Measurements from ENCODE around the gene RGPD4. TPM values are rescaled to one million over a fixed set of nuclear protein-coding genes. Genes with fewer than 3 reads are reported as not detected.

RGPD4 gene
- total and polyA plus RNA-seq, 7 donors, result not detected

DNA sequence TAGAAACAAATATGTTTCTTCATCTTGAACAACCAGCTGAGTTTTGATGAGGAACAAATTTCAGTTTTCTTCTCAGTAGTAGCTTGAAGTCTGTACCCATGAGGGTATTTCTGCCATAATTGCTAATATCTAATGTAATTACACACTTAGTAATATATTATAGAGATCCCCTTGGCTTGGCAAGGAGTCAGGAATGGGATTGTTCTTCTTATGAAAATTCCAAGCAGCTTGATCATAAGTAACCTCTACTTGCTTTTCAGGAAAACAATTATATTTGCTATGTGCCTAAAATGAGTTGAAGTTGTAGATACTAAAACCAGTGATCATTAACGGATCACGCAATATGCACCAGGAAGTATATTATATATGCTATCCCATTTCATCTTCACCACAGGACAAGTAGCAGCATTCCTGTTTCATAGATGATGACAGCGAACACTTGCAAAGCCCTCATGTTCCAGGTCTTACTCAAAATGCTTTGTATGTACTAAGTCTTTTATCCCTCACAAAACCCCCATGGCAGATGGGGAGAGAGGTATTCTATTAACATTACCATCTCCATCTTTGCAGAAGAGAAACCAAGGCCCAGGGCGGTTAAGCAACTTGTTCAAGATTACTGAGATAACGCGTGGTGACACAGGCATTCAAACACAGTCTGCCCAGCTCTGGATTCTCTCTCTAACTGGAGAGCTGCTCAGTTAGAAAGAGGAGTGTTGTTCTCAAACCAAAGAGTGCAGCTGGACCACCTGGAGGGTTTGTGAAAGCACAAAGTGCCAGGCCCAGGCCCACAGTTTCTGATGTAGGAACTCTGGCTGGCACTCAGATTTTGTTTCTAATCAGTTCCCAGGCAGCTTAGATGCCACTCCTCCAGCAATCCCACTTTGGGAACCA lies 21.8 kb upstream of the RGPD4 start:
- intact Hi-C loops (cut with DNase I), result no loop called here
- H3K27ac ChIP-seq, result no peak overlapping the region
- WGBS, 2 donors, result 93 to 95% methylated on average over 6 of the region's 6 CpGs
- no peaks in the 10 kb centered on the region for H3K9me3 ChIP-seq
- peaks cover 0 to 17% (median 6%) of the 10 kb centered on the region in 4 donors for H3K4me1 ChIP-seq
- H3K4me3 ChIP-seq, result no peak overlapping the region
- TF ChIP-seq POLR2A (IDR thresholded peaks at IDR 0.05) (no peak), POLR2AphosphoS5 (IDR thresholded peaks at IDR 0.05) (no peak), EP300 (IDR thresholded peaks at IDR 0.05) (no peak)
- TF ChIP-seq, protein P1, sequence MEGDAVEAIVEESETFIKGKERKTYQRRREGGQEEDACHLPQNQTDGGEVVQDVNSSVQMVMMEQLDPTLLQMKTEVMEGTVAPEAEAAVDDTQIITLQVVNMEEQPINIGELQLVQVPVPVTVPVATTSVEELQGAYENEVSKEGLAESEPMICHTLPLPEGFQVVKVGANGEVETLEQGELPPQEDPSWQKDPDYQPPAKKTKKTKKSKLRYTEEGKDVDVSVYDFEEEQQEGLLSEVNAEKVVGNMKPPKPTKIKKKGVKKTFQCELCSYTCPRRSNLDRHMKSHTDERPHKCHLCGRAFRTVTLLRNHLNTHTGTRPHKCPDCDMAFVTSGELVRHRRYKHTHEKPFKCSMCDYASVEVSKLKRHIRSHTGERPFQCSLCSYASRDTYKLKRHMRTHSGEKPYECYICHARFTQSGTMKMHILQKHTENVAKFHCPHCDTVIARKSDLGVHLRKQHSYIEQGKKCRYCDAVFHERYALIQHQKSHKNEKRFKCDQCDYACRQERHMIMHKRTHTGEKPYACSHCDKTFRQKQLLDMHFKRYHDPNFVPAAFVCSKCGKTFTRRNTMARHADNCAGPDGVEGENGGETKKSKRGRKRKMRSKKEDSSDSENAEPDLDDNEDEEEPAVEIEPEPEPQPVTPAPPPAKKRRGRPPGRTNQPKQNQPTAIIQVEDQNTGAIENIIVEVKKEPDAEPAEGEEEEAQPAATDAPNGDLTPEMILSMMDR (IDR thresholded peaks at IDR 0.05), result no peak
- no peaks in the 10 kb centered on the region for H3K27me3 ChIP-seq
- no peak for DNase-seq
- H3K36me3 ChIP-seq, result no peaks in the 10 kb centered on the region

DNA sequence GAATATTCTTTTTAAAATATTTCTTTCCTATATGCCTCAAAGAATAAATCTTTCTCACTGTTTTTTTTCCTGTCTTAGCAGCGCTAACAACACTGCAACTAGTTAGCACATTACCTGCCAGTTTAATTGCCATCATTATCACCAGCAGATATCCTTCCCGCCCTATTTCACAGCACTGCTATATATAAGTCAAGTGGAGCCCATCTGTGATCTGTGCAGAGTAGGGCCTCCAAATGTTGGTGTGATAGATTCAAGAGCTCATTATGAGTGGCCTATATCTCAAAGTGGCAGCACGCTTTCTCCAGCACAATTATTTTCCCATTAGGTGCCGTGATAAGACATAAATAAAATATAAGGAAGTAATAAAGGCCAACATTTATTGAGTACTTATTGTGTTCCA lies 19.8 kb upstream of the RGPD4 start:
- peaks cover 0 to 17% (median 6%) of the 10 kb centered on the region in 4 donors for H3K4me1 ChIP-seq
- TF ChIP-seq EP300 (IDR thresholded peaks at IDR 0.05), result no peak
- TF ChIP-seq POLR2A (IDR thresholded peaks at IDR 0.05), result no peak
- H3K27ac ChIP-seq, result no peak overlapping the region
- WGBS, 2 donors, result 87 to 88% methylated on average over 4 of the region's 4 CpGs
- no peaks in the 10 kb centered on the region for H3K27me3 ChIP-seq
- H3K4me3 ChIP-seq, result no peak overlapping the region
- no peak for DNase-seq
- H3K36me3 ChIP-seq, result no peaks in the 10 kb centered on the region
- no peaks in the 10 kb centered on the region for H3K9me3 ChIP-seq
- intact Hi-C loops (cut with DNase I), result no loop called here

DNA sequence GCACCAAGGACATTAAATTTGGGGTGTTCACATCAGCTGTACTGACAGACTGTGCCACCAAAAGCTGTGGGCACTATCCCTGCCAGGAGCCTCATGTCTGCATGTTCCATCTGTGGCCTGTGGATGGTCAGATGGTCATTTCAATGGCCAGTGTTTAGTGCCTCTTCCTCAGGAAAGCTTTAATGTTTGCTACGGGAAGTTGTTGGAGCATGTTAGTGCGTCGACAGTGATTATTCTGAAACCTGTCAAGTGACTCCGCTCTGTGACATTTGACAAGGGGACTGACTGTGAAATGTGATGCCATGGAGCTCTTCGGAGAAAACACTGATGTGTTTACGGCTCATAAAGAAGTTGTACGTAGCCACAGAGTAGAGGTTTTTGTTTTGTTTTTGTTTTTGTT lies 18.7 kb upstream of the RGPD4 start:
- WGBS, 2 donors, result 81 to 92% methylated on average over 7 of the region's 7 CpGs
- Histone ChIP-seq H3K36me3 (no peaks in the 10 kb centered on the region), H3K27ac (no peak overlapping the region), H3K27me3 (no peaks in the 10 kb centered on the region), H3K4me3 (no peak overlapping the region), H3K9me3 (no peaks in the 10 kb centered on the region), H3K4me1 (peaks cover 0 to 17% (median 6%) of the 10 kb centered on the region in 4 donors)
- intact Hi-C loops (cut with DNase I), result no loop called here
- TF ChIP-seq, protein P1 (IDR thresholded peaks at IDR 0.05), result no peak
- TF ChIP-seq EP300 (IDR thresholded peaks at IDR 0.05), result no peak
- no peak for TF ChIP-seq POLR2A (IDR thresholded peaks at IDR 0.05)
- TF ChIP-seq POLR2AphosphoS5 (IDR thresholded peaks at IDR 0.05), result no peak
- no peak for DNase-seq

DNA sequence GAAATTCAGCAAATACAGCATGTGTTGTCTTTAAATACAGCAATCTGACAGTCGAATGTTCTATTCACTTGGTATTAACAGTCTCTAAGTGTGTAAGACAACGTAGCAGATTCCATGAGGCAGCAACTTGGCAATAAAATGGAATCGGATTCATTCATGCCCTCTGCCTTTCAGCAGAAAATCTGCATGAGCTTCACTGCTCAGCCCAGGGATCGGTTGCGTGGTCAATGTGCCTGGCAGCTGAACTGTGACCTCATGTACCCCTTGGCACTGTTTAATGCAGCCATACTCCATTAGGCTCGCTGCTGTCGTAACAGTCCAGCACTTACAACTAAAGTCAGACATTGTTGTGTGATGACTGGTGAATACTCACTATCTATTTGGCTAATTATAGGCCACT lies 17.7 kb upstream of the RGPD4 start:
- 26 to 68% methylated on average over 7 of the region's 7 CpGs for WGBS, 2 donors
- Histone ChIP-seq H3K27me3 (no peaks in the 10 kb centered on the region), H3K4me3 (no peak overlapping the region), H3K36me3 (no peaks in the 10 kb centered on the region), H3K4me1 (peaks cover 0 to 17% (median 6%) of the 10 kb centered on the region in 4 donors), H3K9me3 (no peaks in the 10 kb centered on the region), H3K27ac (peak overlapping the region in 1 of 4 donors; percentile 42)
- DNase-seq, result no peak
- intact Hi-C loops (cut with DNase I), result no loop called here
- no peak for TF ChIP-seq POLR2AphosphoS5 (IDR thresholded peaks at IDR 0.05)
- TF ChIP-seq POLR2A (IDR thresholded peaks at IDR 0.05), result no peak

DNA sequence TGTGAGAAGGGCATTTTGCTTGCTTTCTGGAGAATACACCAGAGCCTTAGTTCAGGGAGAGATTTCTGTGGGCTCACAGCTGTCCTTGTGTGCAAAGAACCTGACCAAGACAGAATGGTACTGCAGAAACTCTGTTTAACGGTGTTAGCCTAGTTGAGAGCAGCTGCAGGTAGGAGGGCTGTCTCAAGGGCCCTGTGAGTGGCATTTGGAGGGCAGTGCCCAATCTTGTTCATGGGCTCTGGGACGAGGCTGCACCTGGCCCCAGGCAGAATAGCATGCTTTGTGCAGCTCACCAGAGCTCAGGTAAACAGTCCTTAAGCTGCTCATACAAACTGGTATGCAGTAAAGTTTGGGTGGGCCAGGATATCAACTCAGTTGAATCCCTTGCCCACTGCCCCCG lies 16.9 kb upstream of the RGPD4 start:
- Histone ChIP-seq H3K27ac (peak overlapping the region in 1 of 4 donors; percentile 11), H3K9me3 (no peaks in the 10 kb centered on the region), H3K36me3 (no peaks in the 10 kb centered on the region), H3K27me3 (no peaks in the 10 kb centered on the region), H3K4me1 (peaks cover 0 to 17% (median 6%) of the 10 kb centered on the region in 4 donors), H3K4me3 (no peak overlapping the region)
- no peak for DNase-seq
- TF ChIP-seq, protein P1 (IDR thresholded peaks at IDR 0.05), result no peak
- TF ChIP-seq EP300 (IDR thresholded peaks at IDR 0.05), result no peak
- no peak for TF ChIP-seq POLR2A (IDR thresholded peaks at IDR 0.05)
- no peak for TF ChIP-seq POLR2AphosphoS5 (IDR thresholded peaks at IDR 0.05)
- intact Hi-C loops (cut with DNase I), result no loop called here
- 36 to 54% methylated on average over 3 of the region's 3 CpGs for WGBS, 2 donors

Measured in sigmoid colon (tissue), 7 donors.